Measurements from ENCODE around the gene SLC23A1.

SLC23A1 gene

GRCh38 chr5:139374909-139375308 lies 8.2 kb downstream of the SLC23A1 start:
- CTCF ChIA-PET = interaction anchor here (0.7 kb wide), 1 partner anchor 94 kb away, joined by 5 read pairs; no protein-coding TSS in a partner anchor
- no peak for TF ChIP-seq CTCF (conservative IDR thresholded peaks at IDR 0.05; ENCODE audit: low read depth)
- DNase-seq (ENCODE audit: low spot score) = no peak
- peak overlapping the region; percentile 93 for H3K27ac ChIP-seq
- POLR2A ChIA-PET (ENCODE audit: low non-redundant PET) = no interaction called here

GRCh38 chr5:139371482-139372435 lies 11.3 kb downstream of the SLC23A1 start:
- no peak for DNase-seq (ENCODE audit: low spot score)
- peak overlapping the region; percentile 93 for H3K27ac ChIP-seq
- ChIA-PET CTCF (interaction anchor here (0.8 kb wide), 1 partner anchor 198 kb away, joined by 3 read pairs; no protein-coding TSS in a partner anchor), POLR2A (ENCODE audit: low non-redundant PET) (no interaction called here)
- TF ChIP-seq CTCF (conservative IDR thresholded peaks at IDR 0.05; ENCODE audit: low read depth) = no peak

GRCh38 chr5:139369181-139369580 lies 13.9 kb downstream of the SLC23A1 start:
- TF ChIP-seq CTCF (conservative IDR thresholded peaks at IDR 0.05; ENCODE audit: low read depth) = no peak
- ChIA-PET CTCF (interaction anchor here (0.7 kb wide), 1 partner anchor 18 kb away, joined by 3 read pairs; no protein-coding TSS in a partner anchor), POLR2A (ENCODE audit: low non-redundant PET) (no interaction called here)
- no peak for DNase-seq (ENCODE audit: low spot score)
- H3K27ac ChIP-seq = no peak overlapping the region

- no peak overlapping the region for H3K27ac ChIP-seq
- TF ChIP-seq CTCF (conservative IDR thresholded peaks at IDR 0.05; ENCODE audit: low read depth) = no peak
- POLR2A ChIA-PET (ENCODE audit: low non-redundant PET) = interaction anchor here (0.6 kb wide), 1 partner anchor 33 kb away, joined by 3 read pairs; no protein-coding TSS in a partner anchor
- no peak for DNase-seq (ENCODE audit: low spot score)
- CTCF ChIA-PET = interaction anchor here (0.6 kb wide), 1 partner anchor 627 kb away, joined by 8 read pairs; no protein-coding TSS in a partner anchor
These were observed 14.5 kb downstream of the SLC23A1 start for GRCh38 chr5:139368613-139369012.

- CTCF ChIA-PET = interaction anchor here (0.5 kb wide), 1 partner anchor 724 kb away, joined by 3 read pairs; no protein-coding TSS in a partner anchor
- no peak for DNase-seq (ENCODE audit: low spot score)
These were observed 18.6 kb downstream of the SLC23A1 start for GRCh38 chr5:139364466-139364865.

More at GRCh38 chr5:139364466-139364865, 18.6 kb downstream of the SLC23A1 start:
- no peak overlapping the region for H3K27ac ChIP-seq
- POLR2A ChIA-PET (ENCODE audit: low non-redundant PET) = no interaction called here
- TF ChIP-seq CTCF (conservative IDR thresholded peaks at IDR 0.05; ENCODE audit: low read depth) = no peak
